Measurements from ENCODE around the gene ANKRD28.
"Not testable (repeated sequence)": the region's sequence is repeated elsewhere in the genome, so short reads cannot be mapped to it uniquely, and the experiment has no call there.

The ANKRD28 gene

GRCh38 chr3:15797642-15798303 lies at the start of gene ANKRD28:
TSS of gene ANKRD28 (minus strand) at chr3:15797979. CDS start at chr3:15796521, 1,458 bp downstream.
- H3K36me3 Mint-ChIP-seq = peaks cover 17% of the 10 kb centered on the region
- H3K27ac Mint-ChIP-seq = peak within 1 kb of the TSS; percentile 93
- no peaks in the 10 kb centered on the region for H3K27me3 Mint-ChIP-seq
- no peaks in the 10 kb centered on the region for H3K9me3 Mint-ChIP-seq (ENCODE audit: low read depth)
- H3K4me1 Mint-ChIP-seq (ENCODE audit: low read depth) = peaks cover 84% of the 10 kb centered on the region
- H3K4me3 Mint-ChIP-seq = peak within 1 kb of the TSS; percentile 82

GRCh38 chr3:15847239-15847638 lies 49.5 kb upstream of the ANKRD28 start:
- Mint-ChIP-seq H3K4me1 (ENCODE audit: low read depth) (peaks cover 46% of the 10 kb centered on the region), H3K9me3 (ENCODE audit: low read depth) (no peaks in the 10 kb centered on the region), H3K27ac (peak overlapping the region; percentile 80), H3K4me3 (no peak overlapping the region), H3K36me3 (peaks cover 30% of the 10 kb centered on the region), H3K27me3 (no peaks in the 10 kb centered on the region)

GRCh38 chr3:15846606-15847005 lies 48.8 kb upstream of the ANKRD28 start:
- Mint-ChIP-seq H3K4me1 (ENCODE audit: low read depth) (peaks cover 48% of the 10 kb centered on the region), H3K27ac (peak overlapping the region; percentile 88), H3K36me3 (peaks cover 28% of the 10 kb centered on the region)

GRCh38 chr3:15845475-15845874 lies 47.7 kb upstream of the ANKRD28 start:
- H3K27ac Mint-ChIP-seq = peak overlapping the region; percentile 88
- H3K36me3 Mint-ChIP-seq = peaks cover 29% of the 10 kb centered on the region
- H3K27me3 Mint-ChIP-seq = no peaks in the 10 kb centered on the region
- peak overlapping the region; percentile 56 for H3K4me3 Mint-ChIP-seq
- peaks cover 5% of the 10 kb centered on the region for H3K9me3 Mint-ChIP-seq (ENCODE audit: low read depth)
- H3K4me1 Mint-ChIP-seq (ENCODE audit: low read depth) = peaks cover 48% of the 10 kb centered on the region

More at GRCh38 chr3:15846606-15847005, 48.8 kb upstream of the ANKRD28 start:
- Mint-ChIP-seq H3K4me3 (no peak overlapping the region), H3K27me3 (no peaks in the 10 kb centered on the region), H3K9me3 (ENCODE audit: low read depth) (no peaks in the 10 kb centered on the region)

GRCh38 chr3:15844889-15845288 lies 47.1 kb upstream of the ANKRD28 start:
- Mint-ChIP-seq H3K4me1 (ENCODE audit: low read depth) (peaks cover 48% of the 10 kb centered on the region), H3K27me3 (no peaks in the 10 kb centered on the region), H3K27ac (peak overlapping the region; percentile 24), H3K4me3 (peak overlapping the region; percentile 6), H3K36me3 (peaks cover 27% of the 10 kb centered on the region), H3K9me3 (ENCODE audit: low read depth) (peaks cover 7% of the 10 kb centered on the region)

GRCh38 chr3:15841091-15841973 lies 43.6 kb upstream of the ANKRD28 start:
- peaks cover 48% of the 10 kb centered on the region for H3K4me1 Mint-ChIP-seq (ENCODE audit: low read depth)
- H3K9me3 Mint-ChIP-seq (ENCODE audit: low read depth) = peaks cover 18% of the 10 kb centered on the region
- H3K4me3 Mint-ChIP-seq, H3K27ac Mint-ChIP-seq, H3K27me3 Mint-ChIP-seq: not testable (repeated sequence)
- H3K36me3 Mint-ChIP-seq = peaks cover 27% of the 10 kb centered on the region

GRCh38 chr3:15839568-15839967 lies 41.8 kb upstream of the ANKRD28 start:
- Mint-ChIP-seq H3K27me3 (no peaks in the 10 kb centered on the region), H3K9me3 (ENCODE audit: low read depth) (peaks cover 18% of the 10 kb centered on the region), H3K27ac (no peak overlapping the region), H3K4me1 (ENCODE audit: low read depth) (peaks cover 37% of the 10 kb centered on the region), H3K36me3 (peaks cover 21% of the 10 kb centered on the region), H3K4me3 (no peak overlapping the region)

GRCh38 chr3:15831927-15832326 lies 34.1 kb upstream of the ANKRD28 start:
- H3K4me3 Mint-ChIP-seq = no peak overlapping the region
- H3K27ac Mint-ChIP-seq = no peak overlapping the region
- no peaks in the 10 kb centered on the region for H3K9me3 Mint-ChIP-seq (ENCODE audit: low read depth)
- no peaks in the 10 kb centered on the region for H3K36me3 Mint-ChIP-seq
- peaks cover 32% of the 10 kb centered on the region for H3K4me1 Mint-ChIP-seq (ENCODE audit: low read depth)
- no peaks in the 10 kb centered on the region for H3K27me3 Mint-ChIP-seq

GRCh38 chr3:15825016-15825415 lies 27.2 kb upstream of the ANKRD28 start:
- H3K27ac Mint-ChIP-seq = no peak overlapping the region
- no peaks in the 10 kb centered on the region for H3K9me3 Mint-ChIP-seq (ENCODE audit: low read depth)
- H3K36me3 Mint-ChIP-seq = no peaks in the 10 kb centered on the region
- H3K4me3 Mint-ChIP-seq = no peak overlapping the region
- H3K27me3 Mint-ChIP-seq = no peaks in the 10 kb centered on the region
- H3K4me1 Mint-ChIP-seq (ENCODE audit: low read depth) = peaks cover 52% of the 10 kb centered on the region

GRCh38 chr3:15823092-15823491 lies 25.3 kb upstream of the ANKRD28 start:
- Mint-ChIP-seq H3K9me3 (ENCODE audit: low read depth) (no peaks in the 10 kb centered on the region), H3K27me3 (no peaks in the 10 kb centered on the region), H3K4me3 (no peak overlapping the region), H3K36me3 (no peaks in the 10 kb centered on the region), H3K27ac (no peak overlapping the region), H3K4me1 (ENCODE audit: low read depth) (peaks cover 60% of the 10 kb centered on the region)

GRCh38 chr3:15822281-15822680 lies 24.5 kb upstream of the ANKRD28 start:
- H3K9me3 Mint-ChIP-seq (ENCODE audit: low read depth) = no peaks in the 10 kb centered on the region
- no peak overlapping the region for H3K27ac Mint-ChIP-seq
- no peaks in the 10 kb centered on the region for H3K27me3 Mint-ChIP-seq
- H3K4me1 Mint-ChIP-seq (ENCODE audit: low read depth) = peaks cover 59% of the 10 kb centered on the region
- H3K36me3 Mint-ChIP-seq = no peaks in the 10 kb centered on the region
- H3K4me3 Mint-ChIP-seq = no peak overlapping the region

- peaks cover 62% of the 10 kb centered on the region for H3K4me1 Mint-ChIP-seq (ENCODE audit: low read depth)
- H3K27me3 Mint-ChIP-seq = no peaks in the 10 kb centered on the region
- H3K36me3 Mint-ChIP-seq = no peaks in the 10 kb centered on the region
- H3K4me3 Mint-ChIP-seq = no peak overlapping the region
- no peak overlapping the region for H3K27ac Mint-ChIP-seq
- H3K9me3 Mint-ChIP-seq (ENCODE audit: low read depth) = no peaks in the 10 kb centered on the region
Observed at GRCh38 chr3:15820911-15821310, 23.1 kb upstream of the ANKRD28 start.

GRCh38 chr3:15819576-15819975 lies 21.8 kb upstream of the ANKRD28 start:
- H3K36me3 Mint-ChIP-seq = no peaks in the 10 kb centered on the region
- no peaks in the 10 kb centered on the region for H3K9me3 Mint-ChIP-seq (ENCODE audit: low read depth)
- H3K27me3 Mint-ChIP-seq = no peaks in the 10 kb centered on the region
- H3K27ac Mint-ChIP-seq = no peak overlapping the region
- peaks cover 64% of the 10 kb centered on the region for H3K4me1 Mint-ChIP-seq (ENCODE audit: low read depth)
- no peak overlapping the region for H3K4me3 Mint-ChIP-seq

- H3K9me3 Mint-ChIP-seq (ENCODE audit: low read depth) = no peaks in the 10 kb centered on the region
- no peaks in the 10 kb centered on the region for H3K36me3 Mint-ChIP-seq
- H3K4me3 Mint-ChIP-seq = no peak overlapping the region
- peaks cover 64% of the 10 kb centered on the region for H3K4me1 Mint-ChIP-seq (ENCODE audit: low read depth)
- no peaks in the 10 kb centered on the region for H3K27me3 Mint-ChIP-seq
- no peak overlapping the region for H3K27ac Mint-ChIP-seq
Observed at GRCh38 chr3:15819043-15819442, 21.3 kb upstream of the ANKRD28 start.

- H3K27me3 Mint-ChIP-seq = no peaks in the 10 kb centered on the region
- no peaks in the 10 kb centered on the region for H3K9me3 Mint-ChIP-seq (ENCODE audit: low read depth)
- no peak overlapping the region for H3K4me3 Mint-ChIP-seq
- H3K27ac Mint-ChIP-seq = no peak overlapping the region
- peaks cover 43% of the 10 kb centered on the region for H3K4me1 Mint-ChIP-seq (ENCODE audit: low read depth)
- H3K36me3 Mint-ChIP-seq = no peaks in the 10 kb centered on the region
Observed at GRCh38 chr3:15815696-15816095, 17.9 kb upstream of the ANKRD28 start.
